ENCODE measurements around the gene LTBP4.

Gene LTBP4

DNA sequence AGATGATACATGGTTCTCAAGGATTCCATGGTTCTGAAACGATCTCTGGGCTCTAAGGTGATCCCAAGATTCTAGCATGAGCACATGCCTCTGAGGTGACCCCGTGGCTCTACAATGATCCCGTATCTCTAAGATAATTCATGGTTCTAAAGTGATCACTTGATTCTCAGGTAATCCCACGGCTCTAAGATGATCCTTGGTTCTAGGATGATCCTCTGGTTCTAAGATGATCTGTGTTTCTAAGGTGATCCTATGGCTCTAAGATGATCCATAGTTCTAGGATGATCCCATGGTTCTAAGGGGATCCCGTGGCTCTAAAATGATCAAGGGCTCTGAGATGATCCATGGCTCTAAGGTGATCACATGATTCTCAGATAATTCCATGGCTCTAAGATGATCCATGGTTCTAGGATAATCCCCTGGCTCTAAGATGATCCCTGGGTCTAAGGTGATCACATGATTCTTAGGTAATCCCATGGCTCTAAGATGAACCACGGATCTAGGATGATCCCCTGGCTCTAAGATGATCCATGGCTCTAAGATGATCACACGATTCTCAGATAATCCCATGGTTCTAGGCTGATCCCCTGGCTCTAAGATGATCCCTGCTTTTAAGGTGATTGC lies 67.9 kb downstream of the LTBP4 start:
- no peak for DNase-seq

DNA sequence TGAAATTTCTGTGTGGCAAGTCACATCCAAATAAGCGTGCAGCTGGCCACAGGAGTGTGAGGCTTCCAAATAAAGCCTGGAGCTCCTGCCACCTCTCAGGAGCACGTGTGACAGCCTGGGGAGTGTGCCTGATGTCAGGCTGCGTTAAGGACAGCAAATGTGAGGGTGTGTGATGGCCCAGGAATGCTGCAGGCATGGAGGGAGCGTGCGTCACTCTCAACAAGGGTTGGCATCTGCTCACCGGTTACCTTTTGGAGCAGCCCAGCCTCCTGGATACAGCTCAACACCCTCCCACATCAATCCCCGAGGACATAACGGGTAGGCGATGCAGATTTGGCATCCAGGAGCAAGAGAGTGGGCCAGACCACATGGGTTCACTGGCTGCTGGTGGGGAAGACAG lies 70.2 kb downstream of the LTBP4 start:
- peak in 1 of 2 donors; percentile 39 for DNase-seq

DNA sequence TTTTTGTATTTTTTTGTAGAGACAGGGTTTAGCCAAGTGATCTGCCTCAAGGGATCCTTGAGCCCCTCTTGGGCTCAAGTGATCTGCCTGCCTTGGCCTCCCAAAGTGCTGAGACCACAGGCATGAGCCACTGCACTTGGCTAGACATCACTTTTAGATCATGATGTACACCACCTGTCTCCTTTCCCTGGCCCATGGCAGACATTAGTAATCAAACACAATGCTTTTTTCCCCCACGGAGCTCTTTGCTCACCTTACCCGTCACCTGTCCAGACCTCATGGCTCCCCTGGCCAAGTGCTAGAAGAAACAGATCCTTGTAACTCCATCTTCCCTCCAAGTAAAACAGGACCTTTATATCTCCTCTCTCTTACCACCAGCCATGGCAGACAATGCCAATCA lies 70.9 kb downstream of the LTBP4 start:
- DNase-seq: no peak

- DNase-seq: no peak
These were observed 71.6 kb downstream of the LTBP4 start for GRCh38 chr19:40672573-40673299.

DNA sequence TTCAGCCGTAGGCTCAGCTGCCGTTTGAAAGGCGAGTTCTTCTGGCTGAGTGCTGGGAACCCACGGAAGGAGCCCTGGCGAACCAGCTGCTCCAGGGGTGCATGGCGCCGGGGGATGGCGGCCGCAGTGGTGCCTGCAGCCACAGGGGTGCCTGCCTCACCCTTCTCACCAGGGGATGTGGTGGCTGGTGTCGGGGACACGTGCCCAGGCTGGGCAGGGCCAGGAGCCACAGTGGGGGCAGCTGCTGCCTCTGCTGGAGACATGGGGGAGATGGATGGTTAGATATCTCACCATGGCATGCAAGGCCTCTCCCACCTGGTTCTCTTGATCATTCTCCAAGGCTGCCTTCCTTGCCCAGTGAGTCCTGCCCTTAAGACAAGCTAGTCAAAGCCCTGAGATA lies 72.2 kb downstream of the LTBP4 start:
- DNase-seq: no peak

DNA sequence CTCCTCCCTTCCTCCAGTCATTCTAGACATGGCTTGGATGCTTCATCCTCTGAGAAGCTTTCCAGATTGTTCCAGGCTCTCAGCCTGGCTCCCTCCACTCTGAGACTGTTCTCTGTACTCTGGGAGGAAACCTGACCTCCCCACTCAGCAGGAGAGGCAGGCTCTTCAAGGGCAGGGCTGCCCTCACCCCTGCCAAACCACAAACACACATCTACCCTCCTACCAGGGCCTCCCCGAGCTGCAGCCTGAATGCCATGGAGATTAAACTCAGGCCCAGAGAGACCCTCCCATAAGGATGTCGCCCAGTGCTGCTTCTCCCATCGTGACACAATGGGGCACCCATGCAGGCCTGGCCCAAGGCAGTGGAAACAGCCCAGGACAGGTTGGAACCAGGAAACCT lies 73.1 kb downstream of the LTBP4 start:
- DNase-seq: no peak

- no peak for DNase-seq
These were observed 76.0 kb downstream of the LTBP4 start for GRCh38 chr19:40677156-40677555.
